ENCODE data around the gene RAP2B. TPM values are rescaled to one million over a fixed set of nuclear protein-coding genes. Genes with fewer than 3 reads are reported as not detected.

The RAP2B gene
- polyA plus RNA-seq, 1 of the 3 experiments (the other 2 are of a cell fraction): 7.3 TPM

- no peak for TF ChIP-seq GATA2 (CRISPR knock-in tag; IDR thresholded peaks at IDR 0.05)
Measured at GRCh38 chr3:153209596-153209995, 47.6 kb downstream of the RAP2B start (continued).

- Histone ChIP-seq H3F3A (replicated peaks; ENCODE audit: insufficient read depth) (peaks cover 13% of the 10 kb centered on the region), H3K36me3 (replicated peaks in 1 of 2; ENCODE audit: control insufficient read depth in 1 of 2, insufficient read depth in 2 of 2, low read length in 1 of 2) (no peaks in the 10 kb centered on the region), H3K79me2 (ENCODE audit: insufficient read depth) (no peaks in the 10 kb centered on the region), H3K4me2 (peak overlapping the region; percentile 52), H3K27me3 (ENCODE audit: insufficient read depth) (no peaks in the 10 kb centered on the region), H3K9ac (no peak overlapping the region), H3K4me3 (ENCODE audit: low read depth in 2 of 2, low read length in 1 of 2) (no peak overlapping the region), H3K9me2 (no peaks in the 10 kb centered on the region), H4K20me1 (ENCODE audit: insufficient read depth) (no peaks in the 10 kb centered on the region), H2AFZ (ENCODE audit: low read depth) (peak overlapping the region; percentile 46; the same call in 1 of the 2 replicates), H3K27ac (ENCODE audit: low read depth in 2 of 2, low read length in 1 of 2) (peak overlapping the region in 1 of 2 experiments; percentile 57; a peak in 2 of 4 replicates), H3K9me3 (no peaks in the 10 kb centered on the region), H3K4me1 (ENCODE audit: control insufficient read depth in 1 of 2, insufficient read depth in 2 of 2, low read depth in 1 of 2, low read length in 1 of 2) (peaks cover 0 to 6% of the 10 kb centered on the region in 2 experiments; a peak in 1 of 4 replicates)
- 57% methylated on average over 3 of the region's 3 CpGs for WGBS (ENCODE audit: low lambda C conversion rate)
- CTCF ChIA-PET: interaction anchor here (0.7 to 1.0 kb wide), 3 partner anchors 8 to 15 kb away, joined by 3 read pairs; no protein-coding TSS in a partner anchor
- DNase-seq: no peak
- TF ChIP-seq, protein P1, sequence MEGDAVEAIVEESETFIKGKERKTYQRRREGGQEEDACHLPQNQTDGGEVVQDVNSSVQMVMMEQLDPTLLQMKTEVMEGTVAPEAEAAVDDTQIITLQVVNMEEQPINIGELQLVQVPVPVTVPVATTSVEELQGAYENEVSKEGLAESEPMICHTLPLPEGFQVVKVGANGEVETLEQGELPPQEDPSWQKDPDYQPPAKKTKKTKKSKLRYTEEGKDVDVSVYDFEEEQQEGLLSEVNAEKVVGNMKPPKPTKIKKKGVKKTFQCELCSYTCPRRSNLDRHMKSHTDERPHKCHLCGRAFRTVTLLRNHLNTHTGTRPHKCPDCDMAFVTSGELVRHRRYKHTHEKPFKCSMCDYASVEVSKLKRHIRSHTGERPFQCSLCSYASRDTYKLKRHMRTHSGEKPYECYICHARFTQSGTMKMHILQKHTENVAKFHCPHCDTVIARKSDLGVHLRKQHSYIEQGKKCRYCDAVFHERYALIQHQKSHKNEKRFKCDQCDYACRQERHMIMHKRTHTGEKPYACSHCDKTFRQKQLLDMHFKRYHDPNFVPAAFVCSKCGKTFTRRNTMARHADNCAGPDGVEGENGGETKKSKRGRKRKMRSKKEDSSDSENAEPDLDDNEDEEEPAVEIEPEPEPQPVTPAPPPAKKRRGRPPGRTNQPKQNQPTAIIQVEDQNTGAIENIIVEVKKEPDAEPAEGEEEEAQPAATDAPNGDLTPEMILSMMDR (IDR thresholded peaks at IDR 0.05): peak; percentile 29
- no peak for TF ChIP-seq MAX (IDR thresholded peaks at IDR 0.05; ENCODE audit: low read depth)
- POLR2A ChIA-PET: no interaction called here
Measured at GRCh38 chr3:153210146-153210545, 48.1 kb downstream of the RAP2B start.

DNA sequence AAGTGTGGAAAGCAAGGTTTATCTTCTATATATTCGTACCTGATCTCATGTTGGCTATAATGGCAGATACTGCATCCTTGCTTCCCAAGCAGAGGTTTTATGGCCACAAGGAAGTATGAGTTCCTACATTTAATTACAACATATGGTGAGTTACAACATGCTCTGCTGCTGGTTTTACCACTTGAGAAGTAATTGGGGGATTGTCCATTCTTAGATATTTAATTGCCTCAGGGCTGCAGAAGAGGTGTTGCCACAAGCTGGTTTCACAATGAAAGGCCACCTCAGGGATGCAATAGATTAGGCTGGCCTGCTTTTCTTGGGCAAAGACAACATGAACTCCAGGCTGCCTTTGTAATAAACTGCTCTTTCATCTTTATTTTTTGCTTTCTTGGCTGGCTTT, 48.6 kb downstream of the RAP2B start:
- Histone ChIP-seq H3K36me3 (replicated peaks in 1 of 2; ENCODE audit: control insufficient read depth in 1 of 2, insufficient read depth in 2 of 2, low read length in 1 of 2) (no peaks in the 10 kb centered on the region), H2AFZ (ENCODE audit: low read depth) (peak overlapping the region; percentile 46; the same call in 1 of the 2 replicates), H3K27ac (ENCODE audit: low read depth in 2 of 2, low read length in 1 of 2) (no peak overlapping the region), H3K4me1 (ENCODE audit: control insufficient read depth in 1 of 2, insufficient read depth in 2 of 2, low read depth in 1 of 2, low read length in 1 of 2) (peaks cover 0 to 8% of the 10 kb centered on the region in 2 experiments; a peak in 1 of 4 replicates), H3K4me3 (ENCODE audit: low read depth in 2 of 2, low read length in 1 of 2) (no peak overlapping the region), H3K79me2 (ENCODE audit: insufficient read depth) (no peaks in the 10 kb centered on the region), H3K9me2 (no peaks in the 10 kb centered on the region), H3F3A (replicated peaks; ENCODE audit: insufficient read depth) (peaks cover 13% of the 10 kb centered on the region), H4K20me1 (ENCODE audit: insufficient read depth) (no peaks in the 10 kb centered on the region), H3K4me2 (no peak overlapping the region), H3K27me3 (ENCODE audit: insufficient read depth) (no peaks in the 10 kb centered on the region), H3K9ac (no peak overlapping the region), H3K9me3 (no peaks in the 10 kb centered on the region)
- no peak for DNase-seq
- 100% methylated on average over 1 of the region's 1 CpG for WGBS (ENCODE audit: low lambda C conversion rate)
- CTCF ChIA-PET: interaction anchor here (1.7 kb wide), 1 partner anchor 12 kb away, joined by 6 read pairs; no protein-coding TSS in a partner anchor
- TF ChIP-seq MEF2A (IDR thresholded peaks at IDR 0.05; ENCODE audit: borderline replicate concordance, low read depth) (no peak), SIN3A (IDR thresholded peaks at IDR 0.05; ENCODE audit: borderline replicate concordance, low read depth, low read length) (no peak), NRF1 (IDR thresholded peaks at IDR 0.05; ENCODE audit: low read depth, low read length) (no peak)
- POLR2A ChIA-PET: no interaction called here

- Histone ChIP-seq H3K9me2 (no peaks in the 10 kb centered on the region), H2AFZ (ENCODE audit: low read depth) (no peak overlapping the region), H3K9ac (no peak overlapping the region), H3K27ac (ENCODE audit: low read depth in 2 of 2, low read length in 1 of 2) (no peak overlapping the region), H3K79me2 (ENCODE audit: insufficient read depth) (no peaks in the 10 kb centered on the region), H3F3A (replicated peaks; ENCODE audit: insufficient read depth) (peaks cover 6% of the 10 kb centered on the region), H3K4me1 (ENCODE audit: control insufficient read depth in 1 of 2, insufficient read depth in 2 of 2, low read depth in 1 of 2, low read length in 1 of 2) (peaks cover 0 to 12% of the 10 kb centered on the region in 2 experiments; a peak in 1 of 4 replicates), H3K36me3 (replicated peaks in 1 of 2; ENCODE audit: control insufficient read depth in 1 of 2, insufficient read depth in 2 of 2, low read length in 1 of 2) (no peaks in the 10 kb centered on the region), H3K4me2 (no peak overlapping the region), H4K20me1 (ENCODE audit: insufficient read depth) (no peaks in the 10 kb centered on the region), H3K27me3 (ENCODE audit: insufficient read depth) (no peaks in the 10 kb centered on the region), H3K9me3 (no peaks in the 10 kb centered on the region), H3K4me3 (ENCODE audit: low read depth in 2 of 2, low read length in 1 of 2) (no peak overlapping the region)
- POLR2A ChIA-PET: no interaction called here
- 86% methylated on average over 1 of the region's 1 CpG for WGBS (ENCODE audit: low lambda C conversion rate)
- no peak for DNase-seq
- CTCF ChIA-PET: interaction anchor here (1.2 kb wide), 1 partner anchor 15 kb away, joined by 3 read pairs; no protein-coding TSS in a partner anchor
- no peak for TF ChIP-seq POLR2AphosphoS5 (IDR thresholded peaks at IDR 0.05; ENCODE audit: low read depth, low read length)
- TF ChIP-seq EP300 (IDR thresholded peaks at IDR 0.05; ENCODE audit: borderline replicate concordance in 1 of 2, low read depth in 1 of 2, low read length in 1 of 2): no peak
- TF ChIP-seq, protein P2, sequence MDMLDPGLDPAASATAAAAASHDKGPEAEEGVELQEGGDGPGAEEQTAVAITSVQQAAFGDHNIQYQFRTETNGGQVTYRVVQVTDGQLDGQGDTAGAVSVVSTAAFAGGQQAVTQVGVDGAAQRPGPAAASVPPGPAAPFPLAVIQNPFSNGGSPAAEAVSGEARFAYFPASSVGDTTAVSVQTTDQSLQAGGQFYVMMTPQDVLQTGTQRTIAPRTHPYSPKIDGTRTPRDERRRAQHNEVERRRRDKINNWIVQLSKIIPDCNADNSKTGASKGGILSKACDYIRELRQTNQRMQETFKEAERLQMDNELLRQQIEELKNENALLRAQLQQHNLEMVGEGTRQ (IDR thresholded peaks at IDR 0.05; ENCODE audit: borderline replicate concordance, low read depth, low read length): no peak
- no peak for TF ChIP-seq FOXM1 (IDR thresholded peaks at IDR 0.05; ENCODE audit: low read depth)
- TF ChIP-seq GABPA (IDR thresholded peaks at IDR 0.05; ENCODE audit: low read depth): no peak
- TF ChIP-seq, protein P1 (IDR thresholded peaks at IDR 0.05): no peak
- no peak for TF ChIP-seq MEF2A (IDR thresholded peaks at IDR 0.05; ENCODE audit: borderline replicate concordance, low read depth)
- TF ChIP-seq RAD21 (IDR thresholded peaks at IDR 0.05; ENCODE audit: low read length): no peak
- no peak for TF ChIP-seq YY1 (IDR thresholded peaks at IDR 0.05; ENCODE audit: low read depth)
- TF ChIP-seq GATA2 (CRISPR knock-in tag; IDR thresholded peaks at IDR 0.05): no peak
- no peak for TF ChIP-seq NRF1 (IDR thresholded peaks at IDR 0.05; ENCODE audit: low read depth, low read length)
- no peak for TF ChIP-seq SIN3A (IDR thresholded peaks at IDR 0.05; ENCODE audit: borderline replicate concordance, low read depth, low read length)
- no peak for TF ChIP-seq NFIC (IDR thresholded peaks at IDR 0.05; ENCODE audit: borderline replicate concordance)
- TF ChIP-seq JUND (IDR thresholded peaks at IDR 0.05): no peak
Measured at GRCh38 chr3:153215497-153215896, 53.5 kb downstream of the RAP2B start.

All from SK-N-SH (cell line).